GM18909 (cell line): Measurements from ENCODE around the gene CPXM2.

ENCODE experiments used
- ATAC-seq: cut with Tn5 transposase; IDR thresholded peaks from one replicate; pipeline ENCODE4 v1.9.1; 2021; ENCODE audit warnings: mild to moderate bottlenecking; ENCODE audit not compliant: unreplicated experiment, poor library complexity

The CPXM2 gene

GRCh38 chr10:123781956-123782500 is 109.6 kb downstream of the CPXM2 start:
- no peak for ATAC-seq

DNA sequence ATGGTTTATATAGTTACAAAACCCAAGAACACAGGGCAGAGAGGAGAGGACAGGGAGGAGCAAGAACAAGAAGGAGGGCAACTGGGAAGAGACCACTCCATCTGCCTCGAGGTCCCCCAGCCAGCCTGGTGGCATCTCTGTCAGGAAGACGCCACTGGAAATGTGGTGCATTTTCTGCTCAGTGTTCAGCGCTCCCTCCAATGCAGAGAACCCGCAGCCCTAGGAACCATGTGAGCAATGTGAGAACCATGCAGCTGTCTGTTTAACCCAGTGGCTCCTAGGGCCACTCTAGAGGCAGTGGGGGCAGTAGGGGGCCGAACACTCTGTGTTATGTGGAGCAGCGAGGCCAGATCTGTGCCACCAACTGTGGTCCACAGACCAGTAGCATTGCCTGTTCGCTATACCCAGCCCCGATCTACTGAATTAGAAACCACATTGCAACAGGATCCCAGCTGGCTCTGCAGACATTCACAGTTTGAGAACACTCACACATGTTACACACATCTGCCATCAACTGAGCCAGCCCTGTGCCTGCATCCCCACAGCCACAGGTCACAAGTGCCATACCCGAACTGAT is 110.2 kb downstream of the CPXM2 start:
- no peak for ATAC-seq

- no peak for ATAC-seq
Observed at GRCh38 chr10:123778719-123779517, 112.7 kb downstream of the CPXM2 start.

DNA sequence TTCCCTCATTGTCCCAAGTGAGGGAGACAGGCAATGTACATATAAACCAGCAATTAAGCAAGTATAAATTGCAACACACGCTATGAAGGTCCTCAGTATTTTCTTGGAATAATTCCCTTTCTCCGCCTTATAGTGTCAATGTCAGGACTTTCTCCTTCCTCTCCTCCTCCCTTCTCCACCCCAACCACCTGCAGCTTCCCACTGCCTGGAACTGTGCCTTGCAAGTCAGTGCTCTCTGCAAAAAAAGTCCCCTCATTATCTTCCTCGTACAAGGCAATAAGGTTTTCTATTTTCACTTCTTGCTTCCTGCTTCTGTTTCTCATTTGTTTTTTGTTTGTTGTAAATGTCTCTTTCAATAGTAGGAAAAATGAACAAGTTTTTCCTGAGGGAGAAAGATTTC is 113.7 kb downstream of the CPXM2 start:
- ATAC-seq = no peak

DNA sequence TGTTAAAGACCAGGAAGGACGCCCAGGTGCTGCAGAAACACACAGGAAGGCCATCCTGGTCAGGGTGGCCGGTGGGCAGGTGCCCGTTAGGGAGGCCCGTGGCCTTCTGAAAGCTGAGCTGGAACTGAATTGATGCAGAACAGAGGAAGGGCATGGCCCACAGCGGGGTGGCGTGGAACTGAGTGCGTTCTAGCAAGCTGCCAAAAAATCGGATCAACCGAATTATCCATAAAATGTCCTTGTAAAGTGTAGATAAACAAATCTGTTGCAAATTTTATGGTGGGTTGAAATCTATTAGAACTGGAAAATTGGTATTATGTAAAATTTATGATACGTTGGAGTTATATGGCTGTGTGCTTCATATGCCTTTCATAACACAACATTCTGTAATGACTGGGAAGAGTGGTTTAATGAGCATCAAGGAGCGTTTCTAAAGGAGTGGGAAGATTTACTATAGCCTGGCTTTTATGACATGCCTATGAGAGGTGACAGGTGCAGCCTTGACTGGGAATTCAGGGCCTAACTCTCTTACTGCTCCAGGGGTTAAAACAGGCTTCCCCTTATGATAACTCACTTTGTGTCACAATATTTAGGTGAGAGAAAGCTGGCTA is 117.4 kb downstream of the CPXM2 start:
- no peak for ATAC-seq

DNA sequence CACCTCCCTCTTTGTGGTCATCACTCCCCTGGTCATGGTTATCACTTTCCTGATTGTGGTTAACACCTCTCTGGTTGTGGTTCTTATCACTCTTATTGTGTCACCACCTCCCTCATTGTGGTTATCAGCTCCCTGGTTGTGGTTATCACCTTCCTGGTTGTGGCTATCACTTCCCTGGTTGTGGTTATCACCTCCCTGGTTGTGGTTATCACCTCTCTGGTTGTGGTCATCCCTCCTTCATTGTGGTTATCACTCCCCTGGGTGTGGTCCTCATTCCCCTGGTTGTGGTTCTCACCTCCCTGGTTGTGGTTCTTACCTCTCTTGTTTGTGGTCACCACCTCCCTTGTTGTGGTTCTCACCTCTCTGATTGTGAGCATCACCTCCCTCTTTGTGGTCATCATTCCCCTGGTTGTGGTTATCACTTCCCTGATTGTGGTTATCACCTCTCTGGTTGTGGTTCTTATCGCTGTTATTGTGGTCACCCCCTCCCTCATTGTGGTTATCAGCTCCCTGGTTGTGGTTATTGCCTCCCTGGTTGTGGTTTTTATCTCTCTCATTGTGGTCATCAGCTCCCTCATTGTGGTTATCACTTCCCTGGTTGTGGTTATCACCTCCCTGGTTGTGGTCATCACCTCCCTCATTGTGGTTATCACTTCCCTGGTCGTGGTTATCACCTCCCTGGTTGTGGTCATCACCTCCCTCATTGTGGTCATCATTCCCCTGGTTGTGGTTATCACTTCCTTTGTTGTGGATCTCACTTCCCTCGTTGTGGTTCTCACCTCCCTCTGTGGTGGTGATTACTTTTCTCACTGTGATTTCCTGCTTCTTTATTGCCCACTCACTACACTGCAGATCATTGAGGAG is 118.7 kb downstream of the CPXM2 start:
- no peak for ATAC-seq

DNA sequence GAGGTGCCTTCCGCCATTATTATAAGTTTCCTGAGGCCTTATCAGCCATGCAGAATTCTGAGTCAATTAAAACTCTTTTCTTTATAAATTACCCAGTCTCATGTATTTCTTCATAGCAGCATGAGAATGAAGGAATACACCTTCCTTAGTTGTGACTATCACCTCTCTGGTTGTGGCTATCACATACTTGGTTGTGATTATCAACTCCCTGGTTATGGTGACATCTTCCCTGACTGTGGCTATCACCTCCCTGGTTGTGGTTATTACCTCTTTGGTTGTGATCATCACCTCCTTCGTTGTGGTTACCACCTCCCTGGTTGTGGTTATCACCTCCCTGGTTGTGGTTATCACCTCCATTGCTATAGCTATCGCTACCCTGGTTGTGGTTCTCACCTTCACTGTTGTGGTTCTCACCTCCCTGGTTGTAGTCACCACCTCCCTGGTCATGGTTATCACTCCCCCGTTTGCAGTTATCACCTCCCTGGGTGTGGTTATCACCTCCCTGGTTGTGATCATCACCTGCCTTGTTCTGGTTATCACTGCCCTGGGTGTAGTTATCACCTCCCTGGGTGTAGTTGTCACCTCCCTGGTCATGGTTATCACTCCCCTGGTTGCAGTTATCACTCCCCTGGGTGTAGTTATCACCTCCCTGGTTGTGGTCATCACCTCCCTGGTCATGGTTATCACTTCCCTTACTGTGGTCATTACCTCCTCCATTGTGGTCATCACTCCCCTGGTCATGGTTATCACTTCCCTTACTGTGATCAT is 119.5 kb downstream of the CPXM2 start:
- ATAC-seq = no peak

GRCh38 chr10:123769647-123770046 is 122.0 kb downstream of the CPXM2 start:
- no peak for ATAC-seq

DNA sequence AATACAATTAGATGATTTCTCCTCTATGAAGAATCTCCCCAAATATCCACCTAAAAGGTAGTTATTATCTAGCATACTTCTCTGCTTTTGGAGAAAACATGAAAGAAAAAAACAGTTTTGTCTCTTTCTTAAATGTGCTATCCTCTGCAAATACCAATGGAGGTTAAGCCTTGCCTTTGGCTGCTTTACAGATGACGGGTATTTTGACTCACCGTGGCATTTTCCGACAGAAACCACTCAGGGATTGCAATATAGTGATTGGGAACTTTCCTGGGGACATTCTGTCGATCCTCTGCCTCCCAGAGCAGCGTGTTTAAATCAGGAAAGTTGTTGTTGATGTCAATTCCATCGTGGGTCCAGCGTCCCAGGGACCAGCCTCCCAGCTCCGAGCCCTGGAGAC is 124.8 kb downstream of the CPXM2 start:
- no peak for ATAC-seq

GRCh38 chr10:123766012-123766411 is 125.6 kb downstream of the CPXM2 start:
- no peak for ATAC-seq

GRCh38 chr10:123761666-123762230 is 129.9 kb downstream of the CPXM2 start:
- no peak for ATAC-seq

- no peak for ATAC-seq
Observed at GRCh38 chr10:123761038-123761428, 130.6 kb downstream of the CPXM2 start.

DNA sequence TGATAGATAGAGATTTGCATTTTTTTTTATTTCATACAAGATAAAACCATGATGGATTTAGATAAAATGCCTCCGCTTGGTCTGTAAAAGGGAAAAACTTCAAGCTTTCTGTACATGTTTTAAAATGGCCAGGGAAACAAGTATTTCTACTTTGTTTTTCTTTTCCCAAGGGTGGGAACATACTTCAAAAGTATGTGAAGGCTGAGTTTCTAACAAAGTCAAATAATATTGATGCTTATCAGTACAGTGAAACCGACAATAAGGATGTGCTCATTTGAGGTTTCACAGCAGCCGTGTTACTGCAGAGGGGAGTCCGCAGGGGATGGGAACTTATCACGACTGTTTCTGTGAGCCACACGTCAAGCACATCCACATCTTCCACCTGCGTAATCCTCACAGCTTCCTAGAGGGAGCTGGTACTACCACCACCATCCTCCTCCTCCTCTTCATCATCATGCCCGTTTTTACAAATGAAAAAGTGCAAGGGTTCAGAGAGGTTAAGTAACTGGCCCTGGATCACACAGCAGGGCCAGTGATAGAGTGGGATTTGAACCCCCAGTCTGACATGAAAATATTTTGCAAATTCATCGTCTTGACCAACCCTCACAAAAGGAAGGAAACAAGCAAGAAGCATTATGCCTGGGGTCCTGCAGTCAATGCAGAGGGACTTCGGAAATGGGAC is 131.1 kb downstream of the CPXM2 start:
- ATAC-seq = no peak

DNA sequence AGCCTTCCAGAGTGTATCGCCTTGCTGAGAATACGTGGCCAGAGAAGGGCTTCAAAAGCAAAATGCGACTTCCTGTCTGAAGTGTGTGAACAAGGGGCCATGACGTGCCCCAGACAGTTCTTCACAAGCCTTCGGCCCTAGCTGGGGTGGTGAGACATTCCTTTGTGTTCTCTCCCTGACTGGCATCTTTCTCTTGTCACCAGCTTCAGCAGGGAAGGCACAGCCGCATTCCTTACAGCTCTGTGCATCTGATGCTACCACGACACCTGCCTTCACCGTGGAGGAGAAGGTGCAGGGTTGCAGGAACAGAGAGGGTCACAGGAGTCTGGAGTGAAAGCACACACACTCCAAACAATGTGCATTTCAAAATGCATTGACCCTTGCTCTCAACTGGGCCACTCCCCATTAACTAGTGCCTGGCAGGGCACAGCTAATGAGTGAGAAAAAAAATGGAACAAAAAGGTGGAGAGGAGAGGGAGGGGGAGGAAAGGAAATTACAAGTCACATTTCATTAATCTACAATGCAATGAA is 132.0 kb downstream of the CPXM2 start:
- no peak for ATAC-seq

DNA sequence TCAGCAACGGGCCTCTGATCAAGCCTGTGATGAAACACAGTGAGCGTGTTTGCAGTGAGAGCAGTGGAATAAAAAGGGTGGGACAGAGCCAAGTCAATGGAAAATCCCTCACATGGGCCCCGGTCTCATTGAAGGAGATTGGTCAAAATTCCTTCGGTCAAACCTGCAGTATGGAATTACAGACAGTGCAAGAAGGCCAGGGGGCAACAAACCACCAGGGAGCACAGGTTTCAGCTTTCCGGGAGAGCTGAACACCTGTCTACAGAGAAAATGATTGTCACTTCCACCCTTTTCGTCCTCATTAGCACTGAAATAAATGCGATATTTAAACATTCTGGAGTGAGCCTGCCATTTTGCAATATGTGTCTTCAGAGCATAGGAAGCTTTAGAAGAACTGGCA is 132.6 kb downstream of the CPXM2 start:
- ATAC-seq = no peak

GRCh38 chr10:123757853-123758252 is 133.8 kb downstream of the CPXM2 start:
- no peak for ATAC-seq

DNA sequence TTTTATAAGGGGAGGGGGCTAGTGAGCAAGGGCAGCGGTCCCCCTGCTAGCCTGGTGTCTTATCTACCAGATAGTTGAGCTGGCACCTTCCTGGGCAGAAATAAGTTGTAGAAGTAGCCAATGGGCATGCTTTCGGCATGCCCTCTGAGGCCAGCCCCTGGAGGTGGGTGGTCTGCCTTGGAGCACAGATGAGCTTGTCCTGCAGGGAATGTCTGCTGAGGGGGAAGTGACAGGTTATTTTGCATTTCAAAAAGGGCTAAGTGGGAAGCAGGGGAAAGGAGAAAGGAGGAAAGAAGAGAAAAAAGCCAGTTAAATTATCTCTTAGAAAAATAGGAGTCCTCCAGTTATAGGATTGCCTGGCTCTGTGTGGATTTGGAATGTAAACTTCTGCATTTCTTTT is 136.5 kb downstream of the CPXM2 start:
- no peak for ATAC-seq

- ATAC-seq = no peak
Observed at GRCh38 chr10:123754123-123754522, 137.5 kb downstream of the CPXM2 start.
